ENCODE measurements around the gene PACRG. TPM values are rescaled to one million over a fixed set of nuclear protein-coding genes. Genes with fewer than 3 reads are reported as not detected.

Gene PACRG
- total and polyA plus RNA-seq, 12 donors, result 2.1 to 34.6 (median 10.0) TPM

- no peaks in the 10 kb centered on the region for H3K36me3 ChIP-seq
- WGBS, 2 donors, result 9 to 13% methylated on average over 7 of the region's 7 CpGs
- peak in 1 of 2 donors; percentile 55 for DNase-seq
- H3K27me3 ChIP-seq, result no peaks in the 10 kb centered on the region
- intact Hi-C loops (cut with DNase I), result loop anchor here in 5 of 10 donors (5.0 to 10.0 kb wide), 4 partner anchors 318 to 750 kb away; partner anchors contain the start of gene QKI (in 3 of the 5)
- peak overlapping the region in 9 of 10 donors; percentile 6 to 74 (median 54) for H3K27ac ChIP-seq
- TF ChIP-seq, protein P1, sequence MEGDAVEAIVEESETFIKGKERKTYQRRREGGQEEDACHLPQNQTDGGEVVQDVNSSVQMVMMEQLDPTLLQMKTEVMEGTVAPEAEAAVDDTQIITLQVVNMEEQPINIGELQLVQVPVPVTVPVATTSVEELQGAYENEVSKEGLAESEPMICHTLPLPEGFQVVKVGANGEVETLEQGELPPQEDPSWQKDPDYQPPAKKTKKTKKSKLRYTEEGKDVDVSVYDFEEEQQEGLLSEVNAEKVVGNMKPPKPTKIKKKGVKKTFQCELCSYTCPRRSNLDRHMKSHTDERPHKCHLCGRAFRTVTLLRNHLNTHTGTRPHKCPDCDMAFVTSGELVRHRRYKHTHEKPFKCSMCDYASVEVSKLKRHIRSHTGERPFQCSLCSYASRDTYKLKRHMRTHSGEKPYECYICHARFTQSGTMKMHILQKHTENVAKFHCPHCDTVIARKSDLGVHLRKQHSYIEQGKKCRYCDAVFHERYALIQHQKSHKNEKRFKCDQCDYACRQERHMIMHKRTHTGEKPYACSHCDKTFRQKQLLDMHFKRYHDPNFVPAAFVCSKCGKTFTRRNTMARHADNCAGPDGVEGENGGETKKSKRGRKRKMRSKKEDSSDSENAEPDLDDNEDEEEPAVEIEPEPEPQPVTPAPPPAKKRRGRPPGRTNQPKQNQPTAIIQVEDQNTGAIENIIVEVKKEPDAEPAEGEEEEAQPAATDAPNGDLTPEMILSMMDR (IDR thresholded peaks at IDR 0.05), result peak in 8 of 9 donors; percentile 17 to 75 (median 58)
- H3K9me3 ChIP-seq, result no peaks in the 10 kb centered on the region
- H3K4me1 ChIP-seq, result peaks cover 0 to 10% (median 0%) of the 10 kb centered on the region in 9 donors
- H3K4me3 ChIP-seq, result peak overlapping the region in 8 of 10 donors; percentile 1 to 43 (median 36)
- ATAC-seq, result peak; percentile 76 to 92 (median 89)
Observed at GRCh38 chr6:162856885-162857284, 129.1 kb downstream of the PACRG start.

- TF ChIP-seq, protein P1 (IDR thresholded peaks at IDR 0.05), result no peak
- Histone ChIP-seq H3K36me3 (no peaks in the 10 kb centered on the region), H3K27me3 (no peaks in the 10 kb centered on the region), H3K27ac (peak overlapping the region in 9 of 10 donors; percentile 6 to 74 (median 54)), H3K4me1 (peaks cover 0 to 10% (median 0%) of the 10 kb centered on the region in 9 donors), H3K9me3 (no peaks in the 10 kb centered on the region), H3K4me3 (peak overlapping the region in 7 of 10 donors; percentile 16 to 43 (median 36))
- no peak for DNase-seq
- ATAC-seq, result peak in 1 of 8 donors; percentile 43
- intact Hi-C loops (cut with DNase I), result loop anchor here in 5 of 10 donors (5.0 to 10.0 kb wide), 4 partner anchors 317 to 750 kb away; partner anchors contain the start of gene QKI (in 3 of the 5)
- 29 to 40% methylated on average over 2 of the region's 2 CpGs for WGBS, 2 donors
Observed at GRCh38 chr6:162857326-162857725, 129.6 kb downstream of the PACRG start.

- no peaks in the 10 kb centered on the region for H3K9me3 ChIP-seq
- no peak for ATAC-seq
- H3K27me3 ChIP-seq, result no peaks in the 10 kb centered on the region
- H3K27ac ChIP-seq, result no peak overlapping the region
- WGBS, 2 donors, result 84 to 88% methylated on average over 3 of the region's 3 CpGs
- no peak for DNase-seq
- H3K4me3 ChIP-seq, result no peak overlapping the region
- intact Hi-C loops (cut with DNase I), result no loop called here
- H3K36me3 ChIP-seq, result no peaks in the 10 kb centered on the region
- peaks cover 0 to 1% (median 0%) of the 10 kb centered on the region in 9 donors for H3K4me1 ChIP-seq
- TF ChIP-seq, protein P1 (IDR thresholded peaks at IDR 0.05), result no peak
Observed at GRCh38 chr6:162862462-162862861, 134.7 kb downstream of the PACRG start.

GRCh38 chr6:162862941-162863340 is 135.2 kb downstream of the PACRG start:
- Histone ChIP-seq H3K9me3 (no peaks in the 10 kb centered on the region), H3K4me1 (no peaks in the 10 kb centered on the region), H3K27me3 (no peaks in the 10 kb centered on the region), H3K27ac (no peak overlapping the region), H3K4me3 (no peak overlapping the region), H3K36me3 (no peaks in the 10 kb centered on the region)
- no peak for ATAC-seq
- 87 to 93% methylated on average over 5 of the region's 5 CpGs for WGBS, 2 donors
- DNase-seq, result no peak
- intact Hi-C loops (cut with DNase I), result no loop called here
- TF ChIP-seq, protein P1 (IDR thresholded peaks at IDR 0.05), result no peak

Data from heart right ventricle (tissue), 16 donors.